K562 (cell line): Measurements from ENCODE around the gene GANAB. TPM values are rescaled to one million over a fixed set of nuclear protein-coding genes. Genes with fewer than 3 reads are reported as not detected.
A peak's percentile ranks its signal among the peaks of the same experiment; 100 is the strongest.

Source experiments
- ATF4 ChIP-seq: fragments of 450-650 bp; formaldehyde crosslinking; IDR thresholded peaks from 2 replicates; pipeline ENCODE4 v1.4.0; 2022; ENCODE audit warnings: mild to moderate bottlenecking, moderate library complexity
- FOXJ2 ChIP-seq: fragments of 200-800 bp; sonication (Bioruptor generic); IDR thresholded peaks from 2 replicates; pipeline ENCODE4 v1.6.1; 2016; ENCODE audit warnings: missing genetic modification characterization, missing compliant biosample characterization
- GTF2B ChIP-seq: IDR thresholded peaks from 2 replicates; pipeline ENCODE4 v1.6.1; 2011; ENCODE audit not compliant: insufficient read length; ENCODE audit errors: extremely low read depth
- GTF2E2 ChIP-seq: fragments of 200-800 bp; sonication (Bioruptor generic); IDR thresholded peaks from 2 replicates; pipeline ENCODE4 v1.6.1; 2016; ENCODE audit warnings: missing genetic modification characterization, missing compliant biosample characterization
- GTF2F1 ChIP-seq: IDR thresholded peaks from 2 replicates; pipeline ENCODE4 v1.6.1; 2011; ENCODE audit warnings: low read depth, low read length, improper control_type of control experiment
- HBP1 ChIP-seq: fragments of 450-650 bp; formaldehyde crosslinking; IDR thresholded peaks from 2 replicates; pipeline ENCODE4 v1.4.0; 2022; ENCODE audit warnings: missing genetic modification characterization
- HEY1 ChIP-seq: fragments of 250-450 bp; sonication (Bioruptor Pico); IDR thresholded peaks from 2 replicates; pipeline ENCODE4 v1.5.0; 2020; ENCODE audit warnings: mild to moderate bottlenecking, moderate library complexity, borderline replicate concordance
- HIVEP1 ChIP-seq: fragments of 250-450 bp; sonication (Bioruptor Pico); IDR thresholded peaks from 2 replicates; pipeline ENCODE4 v1.4.0; 2020; ENCODE audit warnings: mild to moderate bottlenecking
- HMG20B ChIP-seq: fragments of 250-450 bp; sonication (Bioruptor Pico); IDR thresholded peaks from 2 replicates; pipeline ENCODE4 v1.5.0; 2021; ENCODE audit warnings: mild to moderate bottlenecking
- HOXB6 ChIP-seq: fragments of 250-450 bp; sonication (Bioruptor Pico); IDR thresholded peaks from 2 replicates; pipeline ENCODE4 v1.5.1; 2022; ENCODE audit warnings: mild to moderate bottlenecking, borderline replicate concordance
- MLX ChIP-seq, 2 experiments: fragments of 450-650 bp in 1 of 2; sonication (generic) in 1 of 2; formaldehyde crosslinking; conservative IDR thresholded peaks; 2 replicates each; pipeline versions ENCODE4 v1.4.0 to v1.8.1; 2020 to 2022; ENCODE audit warnings: mild to moderate bottlenecking in 1 of 2, missing genetic modification reagents in 1 of 2
- SMARCC2 ChIP-seq: fragments of 450-650 bp; IDR thresholded peaks from 2 replicates; pipeline ENCODE4 v1.6.1; 2017; ENCODE audit warnings: antibody characterized with exemption, moderate library complexity, mild to moderate bottlenecking, low read depth
- ZNF318 ChIP-seq, 2 experiments: fragments of 450-650 bp; IDR thresholded peaks; 2 replicates each; pipeline ENCODE4 v1.6.1; 2016; ENCODE audit warnings: mild to moderate bottlenecking in 2 of 2, borderline replicate concordance in 1 of 2, low read depth in 1 of 2, moderate library complexity in 1 of 2
- ZNF445 ChIP-seq: fragments of 250-450 bp; sonication (Bioruptor Pico); IDR thresholded peaks from 2 replicates; pipeline ENCODE4 v1.4.0; 2020; ENCODE audit warnings: low read depth, mild to moderate bottlenecking, moderate library complexity
- polyA plus RNA-seq, 8 experiments: library from polyadenylated mRNA; depleted of rRNA in 4 of 8; stranded (reverse) in 5 of 8; unstranded in 3 of 8; fragments of >200 nt; fragmentation: Nextera tagmentation in 2 of 8; fragmentation: Illumina TruSeq in 1 of 8; extraction: Ambion mirVana in 2 of 8; extraction: Trizol in 1 of 8; gene quantifications; 2 replicates each; pipeline versions ENCODE4 v1.2.1 to v1.2.3, GENCODE V29; 2011 to 2014; ENCODE audit warnings: inconsistent platforms in 1 of 8, missing spikeins in 1 of 8
- total RNA-seq, 7 experiments: library from RNA; depleted of rRNA in 6 of 7; stranded (reverse); fragments of >200 nt in 6 of 7; fragmentation: Illumina TruSeq in 2 of 7; extraction: Trizol in 2 of 7; gene quantifications; 2 replicates each; pipeline versions ENCODE4 v1.2.1 to v1.2.3, GENCODE V29; 2011 to 2021; ENCODE audit warnings: low replicate concordance in 1 of 7

GANAB gene
- total and polyA plus RNA-seq, 9 of the 15 experiments (the other 6 are each of a cell fraction or from before 2014, with no cell fraction given) = 6.5 to 284 (median 161) TPM

DNA sequence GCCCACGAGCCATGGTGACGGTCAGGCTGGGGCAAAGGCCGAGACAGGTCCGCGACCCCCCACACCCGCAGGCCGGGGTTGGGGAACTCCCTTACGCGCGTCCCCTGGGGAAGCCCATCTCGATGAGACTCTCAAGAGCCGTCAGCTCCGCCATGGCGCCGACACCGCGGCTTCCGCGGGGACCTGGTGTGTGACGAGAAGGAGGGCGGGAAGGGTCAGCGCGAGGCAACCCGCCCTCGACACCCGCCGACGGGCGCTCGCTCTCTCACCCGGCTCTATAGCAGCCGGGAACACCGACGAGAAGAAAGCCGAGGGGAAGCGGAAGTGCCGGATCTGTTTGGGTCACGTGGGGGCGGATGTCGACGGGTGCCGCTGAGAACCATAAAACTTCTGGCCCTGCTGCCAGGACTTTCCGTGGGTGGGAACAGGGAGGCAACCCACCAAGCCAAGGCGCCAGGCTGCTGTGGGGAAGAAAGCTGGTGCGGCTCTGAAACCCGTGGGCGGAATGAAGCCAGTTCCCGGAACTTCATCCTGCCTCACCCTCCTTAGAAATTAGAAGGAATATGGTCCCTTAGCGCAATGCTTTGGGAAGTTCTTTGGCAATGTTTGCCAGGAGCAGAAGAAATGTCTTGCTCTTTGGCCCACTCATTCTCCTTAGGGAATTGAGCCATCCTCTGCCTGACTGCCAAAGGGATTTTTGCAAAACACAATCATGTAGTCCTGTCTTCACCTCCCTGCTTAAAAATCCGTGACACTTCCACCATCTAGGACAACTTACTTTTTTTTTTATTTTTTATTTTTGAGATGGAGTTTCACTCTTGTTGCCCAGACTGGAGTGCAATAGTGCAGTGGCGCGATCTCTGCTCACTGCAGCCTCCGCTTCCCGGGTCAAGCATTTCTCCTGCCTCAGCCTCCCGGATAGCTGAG, 32.6 kb upstream of the GANAB start, which contains the start of gene UBXN1 (continued):
- no peak for TF ChIP-seq ZNF318 (IDR thresholded peaks at IDR 0.05; ENCODE audit: borderline replicate concordance in 1 of 2, low read depth in 1 of 2)
- TF ChIP-seq HMG20B (CRISPR knock-in tag) = 0 out of 2 replicates have a peak, but pooled peaks have one; percentile 16
- no peak for TF ChIP-seq GTF2E2 (tag)
- TF ChIP-seq ZNF445 (CRISPR knock-in tag) = no peak
- TF ChIP-seq ATF4 (CRISPR knock-in tag) = no peak
- no peak for TF ChIP-seq HEY1 (CRISPR knock-in tag)
- TF ChIP-seq MLX (CRISPR knock-in tag; conservative IDR thresholded peaks at IDR 0.05) = no peak
- TF ChIP-seq GTF2F1 = no peak
- TF ChIP-seq GTF2B = no peak
- no peak for TF ChIP-seq SMARCC2
- TF ChIP-seq HBP1 = no peak
- TF ChIP-seq HIVEP1 (CRISPR knock-in tag) = 0 out of 2 replicates have a peak, but pooled peaks have one; percentile 1
- 0 out of 2 replicates have a peak, but pooled peaks have one; percentile 39 for TF ChIP-seq FOXJ2 (tag)
- TF ChIP-seq HOXB6 (CRISPR knock-in tag) = no peak
